ENCODE measurements around the gene NEURL1B.

- TF ChIP-seq CTCF (IDR thresholded peaks at IDR 0.05) (no peak), POLR2A (IDR thresholded peaks at IDR 0.05) (no peak), POLR2AphosphoS5 (IDR thresholded peaks at IDR 0.05; ENCODE audit: insufficient read depth in 1 of 2, low read depth in 1 of 2) (no peak)
These were observed 17.3 kb downstream of the NEURL1B start for GRCh38 chr5:172658391-172658790.
